Breast epithelium (tissue), 3 donors: ENCODE measurements around the gene PDLIM1.

Experiments
- POLR2A ChIP-seq: fragments of 450-650 bp; IDR thresholded peaks from one replicate; pipeline ENCODE4 v1.6.1; 2016; ENCODE audit warnings: antibody characterized with exemption, mild to moderate bottlenecking, moderate library complexity
- POLR2AphosphoS5 ChIP-seq, 3 donors: sonication (generic); formaldehyde crosslinking; IDR thresholded peaks; one replicate each; pipeline ENCODE4 v1.6.1; 2017; ENCODE audit warnings: antibody characterized with exemption in 3 of 3
- TF ChIP-seq, protein P1 (sequence below), 3 donors: fragments of 450-650 bp; IDR thresholded peaks; one replicate each; pipeline ENCODE4 v1.5.1; 2016 to 2017; ENCODE audit warnings: antibody characterized with exemption in 3 of 3, mild to moderate bottlenecking in 3 of 3, moderate library complexity in 3 of 3

DNA sequence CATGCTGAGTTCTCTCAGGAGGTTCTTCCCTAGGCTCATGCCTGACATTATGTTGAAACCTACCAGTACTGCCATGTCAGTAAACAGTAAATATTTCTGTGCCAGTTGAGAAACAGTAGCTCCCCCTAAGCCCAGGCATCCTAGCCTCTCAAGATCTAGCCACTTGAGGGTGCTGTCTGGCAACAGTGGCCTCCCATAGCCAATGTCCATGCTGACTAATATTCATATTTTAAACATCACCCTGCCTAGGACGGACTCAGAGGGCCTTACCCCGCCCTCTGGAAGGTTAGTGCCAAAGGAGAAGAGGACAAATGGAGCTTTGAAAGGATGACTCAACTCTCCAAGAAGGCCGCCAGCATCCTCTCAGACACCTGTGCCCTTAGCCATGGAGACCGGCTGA, 89.1 kb downstream of the PDLIM1 start:
- TF ChIP-seq, protein P1, sequence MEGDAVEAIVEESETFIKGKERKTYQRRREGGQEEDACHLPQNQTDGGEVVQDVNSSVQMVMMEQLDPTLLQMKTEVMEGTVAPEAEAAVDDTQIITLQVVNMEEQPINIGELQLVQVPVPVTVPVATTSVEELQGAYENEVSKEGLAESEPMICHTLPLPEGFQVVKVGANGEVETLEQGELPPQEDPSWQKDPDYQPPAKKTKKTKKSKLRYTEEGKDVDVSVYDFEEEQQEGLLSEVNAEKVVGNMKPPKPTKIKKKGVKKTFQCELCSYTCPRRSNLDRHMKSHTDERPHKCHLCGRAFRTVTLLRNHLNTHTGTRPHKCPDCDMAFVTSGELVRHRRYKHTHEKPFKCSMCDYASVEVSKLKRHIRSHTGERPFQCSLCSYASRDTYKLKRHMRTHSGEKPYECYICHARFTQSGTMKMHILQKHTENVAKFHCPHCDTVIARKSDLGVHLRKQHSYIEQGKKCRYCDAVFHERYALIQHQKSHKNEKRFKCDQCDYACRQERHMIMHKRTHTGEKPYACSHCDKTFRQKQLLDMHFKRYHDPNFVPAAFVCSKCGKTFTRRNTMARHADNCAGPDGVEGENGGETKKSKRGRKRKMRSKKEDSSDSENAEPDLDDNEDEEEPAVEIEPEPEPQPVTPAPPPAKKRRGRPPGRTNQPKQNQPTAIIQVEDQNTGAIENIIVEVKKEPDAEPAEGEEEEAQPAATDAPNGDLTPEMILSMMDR (IDR thresholded peaks at IDR 0.05): no peak
- no peak for TF ChIP-seq POLR2A
- no peak for TF ChIP-seq POLR2AphosphoS5 (IDR thresholded peaks at IDR 0.05)
